HEK293T (cell line): ENCODE results near the gene PHF10.
A peak's percentile ranks its signal among the peaks of the same experiment; 100 is the strongest.

ENCODE experiments used
- CTCF ChIA-PET: fragments of 350-600 bp; formaldehyde crosslinking; extraction: SDS; loops from one replicate; lab custom pipeline; 2021; ENCODE audit warnings: antibody characterized with exemption, inconsistent platforms; lab: Yijun Ruan, JAX
- POLR2A ChIA-PET: fragments of 350-600 bp; formaldehyde crosslinking; extraction: SDS; loops from one replicate; lab custom pipeline; 2020; ENCODE audit warnings: antibody characterized with exemption, inconsistent platforms; lab: Yijun Ruan, JAX
- DNase-seq: peaks from one replicate; pipeline ENCODE4 v3.0.0; 2012; ENCODE audit warnings: mixed read lengths; ENCODE audit errors: extremely low spot score
- ARNT ChIP-seq: fragments of 450-650 bp; IDR thresholded peaks from 2 replicates; pipeline ENCODE4 v1.6.1; 2017; ENCODE audit warnings: mild to moderate bottlenecking
- BHLHE40 ChIP-seq: fragments of 450-650 bp; IDR thresholded peaks from 2 replicates; pipeline ENCODE4 v1.6.1; 2016; ENCODE audit warnings: mild to moderate bottlenecking, moderate library complexity, borderline replicate concordance
- CTBP1 ChIP-seq: fragments of 450-650 bp; IDR thresholded peaks from 2 replicates; pipeline ENCODE4 v1.6.1; 2016; ENCODE audit warnings: borderline replicate concordance
- ELF4 ChIP-seq: fragments of 450-650 bp; IDR thresholded peaks from 2 replicates; pipeline ENCODE4 v1.6.1; 2017; ENCODE audit warnings: antibody characterized with exemption
- FOXA1 ChIP-seq: fragments of 450-650 bp; IDR thresholded peaks from 2 replicates; pipeline ENCODE4 v1.6.1; 2016; ENCODE audit warnings: mild to moderate bottlenecking
- FOXK2 ChIP-seq: fragments of 450-650 bp; IDR thresholded peaks from 2 replicates; pipeline ENCODE4 v1.6.1; 2016; ENCODE audit warnings: mild to moderate bottlenecking
- FOXM1 ChIP-seq: fragments of 450-650 bp; IDR thresholded peaks from 2 replicates; pipeline ENCODE4 v1.6.1; 2017; ENCODE audit warnings: mild to moderate bottlenecking, borderline replicate concordance
- HDGF ChIP-seq: fragments of 450-650 bp; IDR thresholded peaks from 2 replicates; pipeline ENCODE4 v1.6.1; 2017; ENCODE audit warnings: antibody characterized with exemption, borderline replicate concordance
- L3MBTL2 ChIP-seq: fragments of 450-650 bp; conservative IDR thresholded peaks from 2 replicates; pipeline ENCODE4 v1.6.1; 2016; ENCODE audit warnings: mild to moderate bottlenecking
- LEF1 ChIP-seq: fragments of 450-650 bp; IDR thresholded peaks from 2 replicates; pipeline ENCODE4 v1.6.1; 2017; ENCODE audit warnings: mild to moderate bottlenecking, borderline replicate concordance
- NFRKB ChIP-seq: fragments of 450-650 bp; IDR thresholded peaks from 2 replicates; pipeline ENCODE4 v1.6.1; 2016; ENCODE audit warnings: mild to moderate bottlenecking, moderate library complexity
- SP1 ChIP-seq: fragments of 450-650 bp; IDR thresholded peaks from 2 replicates; pipeline ENCODE4 v1.6.1; 2017
- SUZ12 ChIP-seq: fragments of 450-650 bp; IDR thresholded peaks from 2 replicates; pipeline ENCODE4 v1.6.1; 2016; ENCODE audit warnings: mild to moderate bottlenecking
- TARDBP ChIP-seq: fragments of 450-650 bp; IDR thresholded peaks from 2 replicates; pipeline ENCODE4 v1.6.1; 2016
- ZNF384 ChIP-seq: fragments of 450-650 bp; IDR thresholded peaks from 2 replicates; pipeline ENCODE4 v1.6.1; 2016
- TF ChIP-seq, protein P1 (sequence below): fragments of 450-650 bp; IDR thresholded peaks from 2 replicates; pipeline ENCODE4 v1.6.1; 2016

Gene PHF10

DNA sequence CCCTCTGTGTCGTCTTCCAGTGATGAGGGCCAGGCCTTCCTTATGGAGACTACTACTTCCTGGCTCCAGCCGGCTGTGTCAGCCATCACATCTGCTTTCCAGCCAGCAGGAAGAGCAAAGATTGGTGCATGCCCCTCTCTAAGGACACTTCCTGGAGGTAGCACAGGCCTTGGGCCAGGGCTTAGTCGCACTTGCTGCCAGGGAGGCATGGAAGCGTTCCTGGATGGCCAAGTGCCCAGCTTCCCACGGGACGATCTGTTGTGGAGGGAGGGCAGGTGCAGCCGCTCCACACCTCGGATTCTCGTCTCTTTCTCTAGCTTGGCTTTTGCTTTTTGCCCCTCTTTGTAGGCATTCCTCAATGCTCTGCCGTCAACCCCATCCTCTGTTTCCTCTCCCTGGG lies 39.0 kb upstream of the PHF10 start:
- DNase-seq, result no peak
- POLR2A ChIA-PET, result interaction anchor here (1.6 kb wide), 1 partner anchor 12 kb away, joined by 4 read pairs; the partner anchor contains the start of genes DYNLT2 and ERMARD
- no peak for TF ChIP-seq HDGF
- no peak for TF ChIP-seq SP1
- no peak for TF ChIP-seq FOXM1
- TF ChIP-seq ZNF384, result no peak
- TF ChIP-seq, protein P1, sequence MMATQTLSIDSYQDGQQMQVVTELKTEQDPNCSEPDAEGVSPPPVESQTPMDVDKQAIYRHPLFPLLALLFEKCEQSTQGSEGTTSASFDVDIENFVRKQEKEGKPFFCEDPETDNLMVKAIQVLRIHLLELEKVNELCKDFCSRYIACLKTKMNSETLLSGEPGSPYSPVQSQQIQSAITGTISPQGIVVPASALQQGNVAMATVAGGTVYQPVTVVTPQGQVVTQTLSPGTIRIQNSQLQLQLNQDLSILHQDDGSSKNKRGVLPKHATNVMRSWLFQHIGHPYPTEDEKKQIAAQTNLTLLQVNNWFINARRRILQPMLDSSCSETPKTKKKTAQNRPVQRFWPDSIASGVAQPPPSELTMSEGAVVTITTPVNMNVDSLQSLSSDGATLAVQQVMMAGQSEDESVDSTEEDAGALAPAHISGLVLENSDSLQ, result no peak
- no peak for TF ChIP-seq BHLHE40
- TF ChIP-seq ELF4, result no peak
- TF ChIP-seq FOXK2, result no peak
- TF ChIP-seq ARNT, result no peak
- CTCF ChIA-PET, result no interaction called here

DNA sequence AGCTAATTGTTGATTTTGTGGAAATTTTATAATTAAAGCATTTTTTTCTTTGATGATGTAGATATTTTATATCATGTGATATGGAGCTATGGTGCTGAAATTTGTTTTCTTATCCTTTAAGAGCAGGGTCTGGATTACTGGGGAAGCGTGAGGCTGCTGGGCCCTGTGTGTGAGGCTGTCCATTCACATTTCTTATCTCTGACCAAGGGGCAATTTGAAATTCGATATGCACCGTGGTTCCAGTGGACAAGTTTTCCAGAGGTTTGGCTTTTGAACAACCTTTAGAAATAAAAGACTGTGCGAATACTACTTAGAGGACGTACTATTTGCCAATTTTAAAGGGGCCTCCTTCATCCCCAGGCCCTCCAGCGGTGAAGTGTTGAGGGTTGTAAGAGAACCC lies 30.9 kb upstream of the PHF10 start:
- TF ChIP-seq NFRKB (no peak), FOXK2 (no peak), L3MBTL2 (no peak), FOXA1 (no peak), CTBP1 (no peak), HDGF (no peak), LEF1 (no peak), SP1 (no peak), ARNT (no peak), FOXM1 (no peak), ZNF384 (no peak)
- no peak for DNase-seq
- ChIA-PET POLR2A (no interaction called here), CTCF (no interaction called here)

DNA sequence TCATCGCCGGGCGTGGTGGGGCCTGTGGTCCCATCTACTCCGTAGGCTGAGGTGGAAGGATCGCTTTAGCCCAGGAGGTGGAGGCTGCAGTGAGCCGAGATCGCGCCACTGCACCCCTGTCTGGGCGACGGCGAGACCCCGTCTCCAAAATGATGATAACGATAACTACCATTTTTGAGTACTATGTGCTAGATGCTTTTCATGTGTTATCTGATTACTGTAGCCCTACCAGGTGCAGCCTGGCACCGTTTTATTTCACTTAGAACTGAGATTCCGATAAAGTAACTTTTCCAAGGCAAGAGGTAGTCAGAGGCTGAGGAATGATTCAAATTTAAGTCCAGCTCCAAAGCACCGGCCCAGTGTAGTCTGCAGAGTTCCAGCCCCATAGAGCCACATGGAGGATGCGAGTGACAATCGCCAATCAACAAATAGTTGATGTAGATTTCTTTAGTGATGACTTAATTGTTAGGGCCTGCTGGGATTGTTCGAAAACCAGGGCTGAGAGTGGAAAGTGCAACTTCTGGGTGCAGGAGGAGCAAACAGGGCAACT lies 27.8 kb upstream of the PHF10 start:
- no peak for TF ChIP-seq TARDBP
- TF ChIP-seq NFRKB, result no peak
- TF ChIP-seq L3MBTL2, result peak; percentile 9; the same call in 1 of the 2 replicates
- no peak for DNase-seq
- ChIA-PET POLR2A (interaction anchor here (0.6 to 4.8 kb wide), 19 partner anchors 9 to 832 kb away, joined by 3 to 49 read pairs (median 4); partner anchors contain the start of genes C6orf120, PDCD2, PHF10 and PSMB1), CTCF (interaction anchor here (1.7 kb wide), 1 partner anchor 38 kb away, joined by 3 read pairs; no protein-coding TSS in a partner anchor)

DNA sequence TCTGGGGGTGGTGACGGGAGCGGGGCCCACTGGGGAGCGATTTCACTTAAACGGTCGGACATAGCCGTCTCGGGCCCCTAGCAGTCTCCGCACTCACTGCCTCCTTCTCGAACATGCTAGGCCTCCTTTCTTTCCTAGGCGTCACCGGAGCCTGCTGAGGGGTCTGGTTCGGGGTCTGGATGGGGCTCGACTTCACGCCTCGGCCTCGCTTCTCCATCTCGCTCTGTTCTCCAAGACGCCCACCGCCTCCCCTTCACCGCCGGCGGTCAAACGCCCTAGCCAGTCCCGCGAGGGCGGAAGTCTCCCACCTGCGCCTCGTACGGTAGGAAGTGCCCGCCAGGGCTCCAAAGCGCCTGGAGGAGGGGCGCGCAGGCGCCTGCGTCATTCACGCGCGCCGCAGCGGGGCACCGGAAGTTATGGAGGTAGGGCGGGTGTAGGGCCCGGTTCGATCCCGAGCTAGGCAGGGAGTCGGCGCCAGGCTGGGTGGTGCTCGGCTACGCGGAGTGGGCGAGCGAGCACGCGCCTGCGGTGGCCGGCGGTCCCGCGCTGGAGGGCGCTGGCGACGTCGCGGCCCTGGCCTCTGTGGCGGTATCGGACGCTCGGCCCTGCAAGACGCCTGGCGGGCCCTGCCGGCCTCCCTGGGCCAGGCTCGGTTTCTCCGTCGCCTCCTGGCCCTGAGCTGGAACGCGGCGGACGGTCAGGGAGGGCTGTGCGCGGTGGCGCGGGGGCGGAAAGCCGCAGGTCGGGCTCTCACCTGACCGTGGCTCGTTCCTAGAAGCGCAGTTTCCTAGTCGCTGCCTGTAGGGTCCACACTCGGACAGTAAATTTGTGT lies 27.2 kb upstream of the PHF10 start, which contains the start of the genes DYNLT2 and ERMARD:
DYNLT2 (minus strand) TSS at position 331 of the 832 bp plus-strand sequence; CDS start at position 217, 114 bp downstream.
ERMARD (plus strand) TSS at position 381 of the 832 bp plus-strand sequence; CDS start at position 417, 36 bp downstream.
- peak; percentile 94 for DNase-seq
- CTCF ChIA-PET, result interaction anchor here (1.7 kb wide), 1 partner anchor 39 kb away, joined by 3 read pairs; no protein-coding TSS in a partner anchor
- POLR2A ChIA-PET, result interaction anchor here (0.8 to 4.8 kb wide), 19 partner anchors 9 to 833 kb away, joined by 3 to 49 read pairs (median 4); partner anchors contain the start of genes C6orf120, PDCD2, PHF10 and PSMB1
- TF ChIP-seq ARNT (no peak), FOXA1 (no peak), L3MBTL2 (peak; percentile 89), ELF4 (peak; percentile 89), NFRKB (no peak), LEF1 (peak; percentile 73; the same call in 1 of the 2 replicates), HDGF (no peak), TARDBP (no peak), CTBP1 (peak; percentile 61; the same call in 1 of the 2 replicates)
- TF ChIP-seq, protein P1, result peak; percentile 39

DNA sequence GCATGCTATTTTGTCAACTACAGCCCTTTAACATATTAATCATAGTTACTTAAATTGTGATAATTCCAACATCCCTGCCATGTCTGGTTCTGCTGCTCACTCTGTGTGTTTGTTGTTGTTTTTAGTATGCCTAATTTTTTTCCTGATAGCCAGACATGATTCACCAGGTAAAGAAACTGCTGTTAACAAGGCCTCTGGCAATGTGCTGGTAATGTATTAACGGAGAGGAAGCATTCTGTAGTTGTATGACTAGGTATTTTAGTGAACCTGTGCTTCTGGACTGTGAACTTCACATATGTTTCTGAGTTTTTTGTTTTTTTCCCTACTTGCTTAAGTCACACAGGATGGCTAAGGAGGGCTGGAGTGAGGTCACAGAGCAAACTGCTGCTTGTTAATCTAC lies 22.3 kb upstream of the PHF10 start:
- TF ChIP-seq ELF4 (no peak), TARDBP (no peak), SP1 (no peak), CTBP1 (no peak), ARNT (no peak), LEF1 (no peak), FOXA1 (no peak), FOXK2 (no peak), HDGF (no peak), L3MBTL2 (no peak), SUZ12 (no peak), NFRKB (no peak), FOXM1 (no peak)
- TF ChIP-seq, protein P1, result no peak
- DNase-seq, result no peak
- POLR2A ChIA-PET, result no interaction called here
- CTCF ChIA-PET, result no interaction called here

DNA sequence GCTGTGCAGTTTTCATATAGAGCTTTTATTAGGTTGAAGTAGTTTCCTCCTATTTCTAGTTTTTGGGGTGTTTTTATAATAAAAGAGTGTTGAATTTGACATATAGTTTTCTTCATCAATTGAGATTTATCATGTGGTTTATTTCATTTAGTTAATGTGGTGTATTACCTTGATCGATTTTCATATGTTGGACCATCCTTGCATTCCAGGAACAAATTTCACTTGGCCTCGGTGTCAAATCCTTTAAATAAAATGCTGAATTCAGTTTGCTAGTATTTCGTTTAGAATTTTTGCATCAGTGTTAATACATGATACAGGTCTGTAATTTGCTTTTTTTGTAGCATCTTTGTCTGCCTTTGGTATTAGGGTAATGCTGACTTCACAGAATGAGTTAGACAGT lies 21.1 kb upstream of the PHF10 start:
- POLR2A ChIA-PET, result no interaction called here
- DNase-seq, result no peak
- TF ChIP-seq CTBP1 (no peak), BHLHE40 (no peak), FOXA1 (no peak), ZNF384 (no peak), TARDBP (no peak), LEF1 (no peak), NFRKB (no peak), HDGF (no peak), SUZ12 (no peak), FOXM1 (no peak), L3MBTL2 (no peak), SP1 (no peak)
- CTCF ChIA-PET, result no interaction called here
